AG10803 (cell line): ENCODE data around the gene BICDL2.
A peak's percentile ranks its signal among the peaks of the same experiment; 100 is the strongest.

ENCODE experiments used
- DNase-seq: peaks from one replicate; pipeline ENCODE4 v3.0.0; 2010; ENCODE audit warnings: low read depth
- H3K4me3 ChIP-seq: 2 replicates; pipeline ENCODE4 v1.5.1; 2011; ENCODE audit warnings: mild to moderate bottlenecking, low read length, control low read depth
- CTCF ChIP-seq: conservative IDR thresholded peaks from 2 replicates; pipeline ENCODE4 v1.5.1; 2011; ENCODE audit warnings: mild to moderate bottlenecking, low read length, control low read depth, inconsistent platforms

BICDL2 gene

GRCh38 chr16:3020604-3021448 is 15.9 kb downstream of the BICDL2 start:
- DNase-seq = peak; percentile 89
- TF ChIP-seq CTCF = no peak
- peak overlapping the region; percentile 96 for H3K4me3 ChIP-seq

- peak; percentile 73 for DNase-seq
- no peak; the same call in 1 of the 2 replicates for TF ChIP-seq CTCF
- peak within 1 kb of the TSS; percentile 96 for H3K4me3 ChIP-seq
Observed at GRCh38 chr16:3020247-3020603, 16.5 kb downstream of the BICDL2 start, which contains the start of gene TNFRSF12A. TNFRSF12A (plus strand) TSS chr16:3020368; CDS start chr16:3020398, 30 bp downstream.

GRCh38 chr16:3019594-3020246 is 17.0 kb downstream of the BICDL2 start:
- no peak for TF ChIP-seq CTCF
- H3K4me3 ChIP-seq = peak overlapping the region; percentile 63
- no peak for DNase-seq

- no peak within 1 kb of the TSS for H3K4me3 ChIP-seq
- TF ChIP-seq CTCF = no peak
- no peak for DNase-seq
Observed at GRCh38 chr16:3017794-3018506, 18.8 kb downstream of the BICDL2 start, which contains the start of gene CLDN6. CLDN6 (minus strand) TSS chr16:3018183; CDS start chr16:3016021, 2,162 bp downstream.

- no peak for TF ChIP-seq CTCF
- no peak overlapping the region for H3K4me3 ChIP-seq
- DNase-seq = no peak
Observed at GRCh38 chr16:3017344-3017743, 19.4 kb downstream of the BICDL2 start.

GRCh38 chr16:3015865-3016521 is 20.8 kb downstream of the BICDL2 start:
- H3K4me3 ChIP-seq = no peak overlapping the region
- no peak for TF ChIP-seq CTCF
- no peak for DNase-seq
